ENCODE data around the gene BLMH.

BLMH gene

DNA sequence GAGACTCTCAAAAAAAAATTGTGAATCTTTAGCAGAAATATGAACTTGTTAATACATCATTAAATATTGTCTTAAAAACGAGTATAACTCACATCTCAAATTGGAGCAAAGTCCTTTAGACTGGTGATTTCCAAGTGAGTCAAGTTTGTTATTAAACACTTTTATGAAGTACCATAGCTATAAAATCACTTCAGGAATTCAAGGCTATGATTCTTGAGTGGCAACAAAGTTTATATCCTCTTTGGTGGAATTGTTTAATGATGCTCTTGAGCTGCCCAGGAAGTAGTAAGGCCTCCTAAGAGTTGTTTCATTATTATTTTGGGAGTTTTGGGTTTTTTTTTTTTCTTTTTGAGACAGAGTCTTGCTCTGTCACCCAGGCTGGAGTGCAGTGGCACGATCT, 16.7 kb upstream of the BLMH start:
- no peak for DNase-seq (ENCODE audit: low read depth, low spot score)

DNA sequence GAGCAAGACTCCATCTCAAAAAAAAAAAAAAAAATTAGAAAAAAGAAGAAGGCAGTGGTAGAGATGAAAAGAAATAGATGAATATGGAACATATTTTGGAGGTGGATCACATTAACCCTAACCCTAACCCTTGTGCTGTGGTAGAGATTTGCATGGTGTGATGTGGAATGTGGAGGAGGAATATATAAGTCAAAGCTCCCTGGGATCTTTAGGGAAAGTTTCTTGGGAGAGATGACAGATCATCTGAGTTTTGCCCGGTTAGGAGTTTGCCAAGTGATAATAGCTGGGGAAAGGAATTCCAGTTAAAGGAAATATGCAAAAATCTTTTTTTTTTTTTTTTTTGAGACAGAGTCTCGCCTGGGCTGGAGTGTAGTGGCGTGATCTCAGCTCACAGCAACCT, 13.0 kb upstream of the BLMH start:
- no peak for DNase-seq (ENCODE audit: low read depth, low spot score)

DNA sequence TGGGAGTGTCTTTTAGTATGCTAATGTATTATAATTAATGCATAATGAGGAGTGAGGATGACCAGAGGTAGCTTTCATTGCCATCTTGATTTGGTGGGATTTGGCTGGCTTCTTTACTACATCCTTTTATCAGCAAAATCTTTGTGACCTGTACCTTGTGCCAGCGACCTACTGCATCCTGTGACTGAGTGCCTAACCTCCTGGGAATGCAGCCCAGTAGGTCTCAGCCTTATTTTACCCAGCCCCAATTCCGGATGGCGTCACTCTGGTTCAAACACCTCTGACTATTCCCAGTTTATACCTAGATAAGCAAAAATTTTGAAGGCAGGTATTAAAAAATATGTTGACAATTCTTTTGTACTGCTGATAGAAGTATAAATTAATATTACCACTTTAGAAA, 10.5 kb upstream of the BLMH start:
- DNase-seq (ENCODE audit: low read depth, low spot score), result no peak

DNA sequence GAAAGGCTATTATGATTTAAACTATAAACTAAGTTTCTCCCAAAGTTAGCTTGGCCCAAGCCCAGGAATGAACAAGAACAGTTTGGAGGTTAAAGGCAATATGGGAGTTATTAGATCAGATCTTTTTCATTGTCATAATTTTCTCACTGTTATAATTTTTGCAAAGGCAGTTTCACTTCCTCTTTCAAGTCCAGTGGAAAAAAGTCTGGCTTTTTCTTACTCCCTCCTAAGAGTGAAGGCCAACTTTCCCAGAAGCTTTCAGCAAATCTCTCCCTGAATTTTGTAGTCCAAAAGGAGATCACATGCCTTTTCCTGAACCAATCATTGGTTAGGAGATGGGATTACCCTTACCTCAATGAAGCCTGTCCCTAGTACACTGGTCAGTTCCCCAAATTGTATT, 9.1 kb upstream of the BLMH start:
- DNase-seq (ENCODE audit: low read depth, low spot score), result no peak

DNA sequence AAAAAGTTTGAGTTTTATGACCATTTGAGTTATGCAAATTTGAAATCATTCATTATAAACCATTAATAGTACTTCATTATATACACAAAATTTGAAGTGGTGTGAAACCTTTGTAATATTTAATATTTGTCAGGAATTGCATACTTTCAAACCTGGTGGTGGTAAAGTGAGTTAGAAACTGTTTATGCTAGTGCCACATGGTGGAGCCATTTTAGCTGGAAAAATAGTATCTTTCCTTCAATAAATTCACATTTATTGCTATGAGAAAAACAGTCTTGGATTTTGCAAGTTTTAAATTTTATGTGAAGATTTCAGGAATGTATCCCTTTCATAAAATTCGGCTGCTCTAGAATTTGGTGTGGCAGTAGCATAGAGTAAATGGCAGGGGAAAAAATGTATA, 7.3 kb upstream of the BLMH start:
- no peak for DNase-seq (ENCODE audit: low read depth, low spot score)

DNA sequence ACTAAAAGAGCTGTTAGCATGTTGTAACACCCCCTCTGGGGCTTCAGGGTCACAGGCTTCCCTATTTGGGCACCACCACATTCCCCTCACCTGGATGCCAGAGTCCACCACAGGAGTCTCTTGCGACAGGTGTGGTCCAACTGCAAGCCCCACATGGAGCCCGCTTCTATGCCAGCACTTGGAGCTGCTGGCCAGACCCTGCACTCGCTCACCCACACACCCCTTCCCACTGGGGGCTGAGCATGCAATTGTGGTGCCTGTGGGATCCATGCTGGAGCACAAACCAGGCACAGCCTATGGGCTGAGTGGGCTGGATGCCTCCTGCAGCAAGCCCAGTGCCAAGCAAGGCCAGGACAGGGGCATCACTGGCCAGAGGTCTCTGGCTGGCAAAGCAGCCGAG, 6.0 kb upstream of the BLMH start:
- no peak for DNase-seq (ENCODE audit: low read depth, low spot score)

DNA sequence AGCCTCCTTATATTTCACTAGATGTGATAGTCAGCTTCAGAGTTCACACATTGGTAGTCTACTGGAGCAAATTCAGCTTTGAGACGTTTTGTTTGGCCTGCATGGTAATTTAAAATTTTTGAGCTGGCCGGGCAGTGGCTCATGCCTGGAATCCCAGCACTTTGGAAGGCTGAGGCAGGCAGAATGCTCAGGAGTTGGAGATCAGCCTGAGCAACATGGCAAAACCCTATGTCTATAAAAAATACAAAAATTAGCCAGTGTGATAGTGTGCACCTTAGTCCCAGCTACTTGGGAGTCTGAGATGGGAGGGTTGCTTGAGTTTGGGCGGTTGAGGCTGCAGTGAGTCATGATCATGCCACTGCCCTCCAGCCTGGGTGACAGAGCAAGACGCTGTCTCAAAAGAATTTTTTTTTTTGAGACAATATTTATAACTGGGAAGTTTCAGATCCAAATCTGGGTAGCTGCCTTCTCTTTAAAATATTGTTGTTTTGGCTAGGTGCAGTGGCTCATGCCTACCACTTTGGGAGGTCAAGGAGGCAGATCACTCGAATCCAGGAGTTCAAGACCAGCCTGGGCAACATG, 4.8 kb upstream of the BLMH start:
- DNase-seq (ENCODE audit: low read depth, low spot score), result no peak

DNA sequence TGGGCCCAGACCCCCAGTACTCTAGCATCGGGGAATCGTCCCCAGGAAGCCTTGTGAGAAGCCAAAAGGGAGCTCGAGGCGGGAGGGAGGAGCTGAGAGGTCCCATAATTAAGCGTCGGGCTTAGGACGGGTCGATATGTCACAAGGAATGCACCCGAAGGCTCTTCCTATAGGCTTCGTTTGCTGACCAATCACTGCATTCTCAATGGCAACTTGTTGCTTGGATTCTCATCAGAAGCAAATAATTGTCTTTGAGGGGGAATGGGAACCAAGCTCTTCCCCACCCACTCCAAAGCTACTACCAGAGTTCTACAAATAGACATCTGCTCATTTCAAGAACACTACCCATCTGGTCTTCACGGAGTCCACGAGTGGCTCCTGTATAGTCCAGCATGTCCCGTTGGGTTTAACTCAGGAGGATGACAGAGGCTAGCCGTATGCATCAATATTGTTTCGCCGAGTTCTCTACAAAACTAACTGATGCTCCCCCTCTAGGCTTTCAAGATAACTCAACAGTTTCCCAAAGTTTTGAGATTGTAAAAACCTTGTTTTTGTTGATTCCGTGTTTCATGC, 628 bp upstream of the BLMH start:
- DNase-seq (ENCODE audit: low read depth, low spot score), result no peak

DNA sequence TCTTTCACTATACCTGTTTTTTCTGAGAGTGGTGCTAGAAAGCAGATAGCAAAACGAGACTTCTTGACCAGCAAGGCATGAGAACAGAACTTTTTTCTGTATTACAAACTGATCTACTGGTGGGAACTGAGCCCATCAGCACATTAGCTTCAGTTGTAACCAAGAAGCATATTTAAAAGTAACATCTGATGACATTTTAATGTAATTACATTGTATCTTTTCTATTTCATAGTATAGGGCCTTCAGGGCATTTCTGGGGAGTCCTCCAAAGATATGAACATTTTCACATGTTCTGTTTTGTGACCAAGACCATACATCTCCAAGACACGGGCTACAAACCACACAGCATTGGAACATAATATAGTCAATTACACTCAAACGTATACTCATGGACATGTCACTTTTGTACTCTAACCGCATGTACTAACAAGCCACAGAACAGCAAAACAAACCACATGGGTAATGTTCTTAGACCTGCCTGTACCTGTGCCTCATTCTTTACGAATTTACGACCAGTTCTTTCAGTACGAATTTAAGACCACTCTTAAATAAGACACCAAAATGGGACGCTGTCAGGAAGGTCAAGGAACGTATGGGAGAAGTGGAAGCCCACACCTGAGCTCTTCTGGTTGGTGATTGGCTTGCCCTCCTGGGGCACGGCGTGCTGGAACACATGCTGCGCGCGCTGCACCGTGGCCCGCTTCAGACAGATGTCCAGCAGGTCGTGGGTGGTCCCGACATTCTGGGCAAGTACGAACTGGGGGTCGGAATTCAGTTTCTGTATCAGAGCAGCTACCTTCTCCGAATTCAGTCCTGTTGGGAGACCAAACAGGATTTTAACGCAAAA, 825 bp downstream of the BLMH start:
- DNase-seq (ENCODE audit: low read depth, low spot score), result peak; percentile 0

DNA sequence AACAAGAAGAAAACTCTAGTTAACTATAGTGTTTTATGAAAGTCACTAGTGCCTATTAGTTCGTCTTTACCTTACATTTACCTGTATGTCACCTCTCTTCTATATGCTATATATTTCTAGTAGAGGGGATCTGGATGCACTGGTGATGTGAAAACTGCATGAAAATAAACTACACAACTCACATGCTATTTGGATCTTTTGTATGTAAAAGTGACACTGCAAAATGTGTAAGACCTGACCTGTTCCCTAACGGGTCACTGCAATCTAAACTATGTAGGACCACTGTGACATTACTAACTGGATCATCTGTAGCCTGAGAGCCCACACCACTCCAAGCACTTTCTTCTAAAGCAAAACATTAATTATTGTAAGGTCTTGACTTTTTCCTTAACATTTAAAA, 1.7 kb downstream of the BLMH start:
- no peak for DNase-seq (ENCODE audit: low read depth, low spot score)

DNA sequence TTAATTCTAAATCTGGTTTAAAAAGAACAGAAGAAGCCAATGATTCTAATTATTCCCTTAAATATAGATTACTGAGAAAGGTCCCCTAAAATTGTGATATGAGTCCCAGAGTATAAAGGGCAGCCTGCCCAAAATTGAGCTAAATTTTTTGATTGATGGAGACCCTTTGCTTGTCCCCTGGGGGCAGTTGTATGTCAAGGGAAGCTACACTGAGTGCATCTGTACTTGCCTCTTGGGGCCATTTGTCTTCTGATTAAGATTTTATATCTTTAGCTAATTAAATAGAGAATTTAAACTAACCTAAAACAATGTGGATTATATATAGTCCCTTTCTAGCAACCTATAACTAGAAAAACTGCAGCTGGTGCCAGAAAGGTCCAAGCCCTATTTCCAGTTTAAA, 12.6 kb downstream of the BLMH start:
- no peak for DNase-seq (ENCODE audit: low read depth, low spot score)

DNA sequence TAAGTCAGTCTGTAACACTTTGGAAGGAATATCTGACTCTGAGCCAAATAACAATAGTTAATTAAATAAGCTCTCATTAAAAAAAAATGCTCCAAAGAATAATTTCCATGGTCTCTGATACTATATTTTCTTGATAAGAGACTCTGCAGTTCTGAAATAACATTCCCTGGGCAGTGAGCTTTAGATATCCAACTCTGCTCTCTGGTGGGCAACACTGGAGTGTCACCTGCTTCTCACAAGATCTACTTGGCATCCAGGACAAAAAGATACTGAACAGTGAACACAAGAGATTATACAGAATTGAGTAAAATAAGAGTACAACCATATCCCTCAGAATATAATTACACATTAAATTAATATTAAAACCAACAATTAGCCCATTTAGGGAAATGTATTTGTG, 13.7 kb downstream of the BLMH start:
- DNase-seq (ENCODE audit: low read depth, low spot score), result no peak

DNA sequence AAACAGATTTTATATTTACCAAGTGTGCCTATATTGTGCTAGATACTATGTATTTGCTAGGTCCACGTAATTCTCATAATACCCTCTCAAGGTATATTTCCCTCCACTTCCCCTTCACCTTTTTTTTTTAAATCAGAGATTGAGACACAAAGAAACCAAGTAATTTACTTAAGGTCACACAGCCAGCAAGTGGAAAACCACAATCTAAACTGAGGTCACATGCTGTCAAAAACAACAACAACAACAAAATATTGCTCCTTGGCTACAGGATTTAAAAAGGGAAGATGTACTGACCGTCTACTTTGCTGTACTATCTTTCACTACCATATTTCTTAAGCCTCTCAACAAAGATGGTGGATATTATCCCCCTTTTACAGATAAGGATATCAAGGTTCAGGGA, 15.8 kb downstream of the BLMH start:
- no peak for DNase-seq (ENCODE audit: low read depth, low spot score)

DNA sequence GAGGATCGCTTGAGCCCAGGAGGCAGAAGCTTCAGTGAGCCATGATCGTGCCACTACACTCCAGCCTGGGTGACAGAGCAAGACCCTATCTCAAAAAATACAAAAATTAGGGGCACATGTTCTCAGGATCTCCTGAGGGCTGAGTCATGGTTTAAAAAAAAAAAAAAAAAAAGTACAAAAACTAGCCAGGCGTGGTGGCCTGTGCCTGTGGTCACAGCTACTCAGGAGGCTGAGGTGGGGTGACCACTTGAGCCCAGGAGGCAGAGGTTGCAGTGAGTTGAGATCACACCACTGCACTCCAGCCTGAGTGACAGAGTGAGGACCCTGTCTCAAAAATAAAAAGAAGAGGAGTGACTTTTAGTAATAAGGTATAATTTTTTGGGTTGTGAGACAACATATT, 16.9 kb downstream of the BLMH start:
- no peak for DNase-seq (ENCODE audit: low read depth, low spot score)

DNA sequence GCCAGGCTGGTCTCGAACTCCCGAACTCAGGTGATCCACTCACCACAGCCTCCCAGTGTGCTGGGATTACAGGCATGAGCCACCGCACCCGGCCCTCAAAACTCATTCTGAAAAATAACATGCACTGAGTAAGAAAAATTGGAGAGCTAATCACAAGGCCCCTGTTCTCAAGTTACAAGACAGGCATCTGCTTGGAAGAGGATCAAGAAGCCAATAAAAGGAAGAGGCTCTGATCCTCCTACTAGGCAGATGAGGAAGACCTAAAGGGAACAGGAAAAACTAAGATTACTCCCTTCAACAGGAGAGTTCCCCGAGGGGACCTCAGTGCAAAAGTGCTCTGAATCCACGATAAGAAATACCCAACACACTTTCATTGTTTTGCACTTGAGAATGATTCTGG, 18.4 kb downstream of the BLMH start:
- no peak for DNase-seq (ENCODE audit: low read depth, low spot score)

DNA sequence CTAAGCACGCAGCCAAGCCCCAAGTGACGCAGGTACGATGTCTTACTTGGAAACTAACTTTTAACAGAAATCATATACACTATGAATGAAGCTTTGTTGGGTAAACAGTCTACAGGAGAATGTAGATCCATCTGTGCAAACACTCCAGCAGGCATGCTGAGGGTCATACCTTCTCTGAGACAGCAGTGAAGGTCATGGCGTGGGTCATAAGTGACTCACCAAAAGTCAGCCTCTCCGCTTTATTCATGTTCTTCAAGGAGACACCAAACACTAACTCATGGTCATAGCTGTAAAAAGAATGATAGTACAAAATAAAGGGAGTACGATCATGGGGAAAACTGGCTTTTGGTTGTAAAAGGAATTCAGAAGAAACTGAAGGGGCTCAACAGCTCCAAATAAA, 20.6 kb downstream of the BLMH start:
- no peak for DNase-seq (ENCODE audit: low read depth, low spot score)

DNA sequence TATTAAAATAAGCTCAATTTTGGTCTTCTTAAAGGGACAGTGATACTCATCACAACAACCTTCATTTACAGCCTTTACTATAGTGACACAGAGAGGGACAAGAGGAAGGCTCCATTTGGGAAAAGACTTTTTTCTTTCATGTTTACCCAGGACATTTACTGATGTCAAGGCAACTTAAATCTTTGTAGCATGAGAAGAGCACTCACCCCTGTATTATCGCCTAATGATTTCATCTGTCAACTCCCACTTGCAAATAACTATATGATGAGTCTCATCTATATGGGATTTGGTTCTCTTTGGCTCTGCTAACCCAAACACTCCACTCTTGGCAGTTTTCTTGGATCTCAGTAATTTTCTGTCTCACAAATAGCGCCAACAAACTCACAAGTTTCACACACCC, 24.1 kb downstream of the BLMH start:
- DNase-seq (ENCODE audit: low read depth, low spot score), result no peak

DNA sequence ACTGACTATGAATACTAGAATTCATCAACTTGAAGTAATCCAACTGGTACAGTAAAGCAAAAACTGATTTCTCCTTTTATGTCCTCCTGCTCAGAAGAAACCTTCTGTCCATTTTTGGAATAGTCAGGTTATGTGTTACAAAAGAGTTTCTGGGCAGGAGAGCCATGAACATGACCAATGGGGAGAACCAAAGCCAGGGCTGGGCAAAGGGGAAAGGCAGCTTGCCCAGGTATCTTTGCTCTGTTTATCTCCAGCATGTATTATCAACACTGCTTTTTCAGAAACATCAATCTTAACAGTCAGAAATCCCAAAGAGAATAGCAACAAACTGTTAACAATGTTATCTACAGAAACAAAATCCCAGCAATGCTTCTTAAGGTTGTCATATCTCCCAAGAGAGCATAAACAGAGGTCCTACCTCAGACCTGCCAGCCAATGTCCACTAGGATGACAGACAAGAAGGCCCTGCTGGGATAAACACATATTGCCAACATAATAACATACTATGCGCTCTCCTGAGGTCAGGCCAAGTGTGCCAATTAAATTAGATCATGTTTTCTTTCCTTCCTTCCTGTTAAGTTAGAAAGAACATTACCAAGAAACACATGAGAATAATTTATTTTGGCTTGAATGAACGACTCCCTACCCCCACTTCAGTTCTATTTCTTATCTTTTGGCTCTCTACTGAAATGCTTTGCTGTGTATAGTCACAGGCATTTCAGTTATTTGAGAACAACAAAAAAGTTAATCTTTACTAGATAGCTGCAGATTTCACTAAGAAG, 28.0 kb downstream of the BLMH start:
- no peak for DNase-seq (ENCODE audit: low read depth, low spot score)

DNA sequence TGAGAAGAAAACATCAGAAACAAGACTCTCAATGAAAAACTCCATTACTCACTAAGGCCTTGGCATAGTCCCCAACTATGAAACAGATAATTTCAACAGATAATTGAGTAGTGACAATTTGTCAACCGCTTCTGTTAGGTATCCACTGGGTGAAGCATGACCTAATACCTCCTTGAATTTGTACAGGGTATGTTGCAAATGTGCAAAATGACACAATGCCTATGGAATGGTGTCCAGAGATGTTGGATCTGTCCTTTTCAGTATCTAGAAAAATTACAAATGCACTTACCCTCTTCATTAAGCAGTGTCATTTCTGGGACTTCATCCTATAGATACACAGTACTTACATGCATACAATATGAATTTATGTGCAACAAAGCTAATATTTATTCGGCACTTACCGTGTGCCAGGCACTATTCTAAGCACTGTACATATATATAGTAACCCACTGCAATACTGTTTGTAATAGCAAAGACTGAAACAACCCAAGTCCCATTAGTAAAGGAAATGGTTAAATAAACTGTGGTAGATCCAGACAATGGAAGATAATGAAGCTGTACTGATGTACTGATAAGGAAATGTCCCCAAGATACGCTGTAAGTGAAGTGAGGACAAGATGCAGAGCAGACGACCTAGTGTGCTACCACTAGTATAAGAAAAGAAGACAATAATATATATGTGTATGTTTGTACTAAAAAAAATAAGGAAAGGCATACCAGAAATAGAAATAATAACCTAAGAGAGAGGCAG, 34.8 kb downstream of the BLMH start:
- no peak for DNase-seq (ENCODE audit: low read depth, low spot score)

DNA sequence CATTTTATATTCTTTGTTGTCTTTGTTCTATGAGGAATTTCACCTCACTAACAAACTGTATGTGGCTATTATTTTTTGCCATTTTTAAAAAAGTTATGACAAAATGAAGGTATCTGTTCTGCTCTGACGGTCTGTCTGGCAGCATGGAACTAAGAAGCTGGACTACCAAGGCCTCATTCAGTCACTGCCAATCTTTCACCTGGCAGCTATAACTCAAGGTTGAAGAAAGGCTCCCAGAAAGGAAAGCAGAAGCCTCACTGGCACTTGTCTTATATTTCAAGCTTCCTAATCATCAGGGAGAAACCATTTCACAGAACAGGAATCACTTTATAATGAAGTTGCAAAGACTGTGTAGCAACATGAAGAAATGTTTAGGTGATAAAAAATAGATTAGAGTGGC, 37.6 kb downstream of the BLMH start:
- no peak for DNase-seq (ENCODE audit: low read depth, low spot score)

DNA sequence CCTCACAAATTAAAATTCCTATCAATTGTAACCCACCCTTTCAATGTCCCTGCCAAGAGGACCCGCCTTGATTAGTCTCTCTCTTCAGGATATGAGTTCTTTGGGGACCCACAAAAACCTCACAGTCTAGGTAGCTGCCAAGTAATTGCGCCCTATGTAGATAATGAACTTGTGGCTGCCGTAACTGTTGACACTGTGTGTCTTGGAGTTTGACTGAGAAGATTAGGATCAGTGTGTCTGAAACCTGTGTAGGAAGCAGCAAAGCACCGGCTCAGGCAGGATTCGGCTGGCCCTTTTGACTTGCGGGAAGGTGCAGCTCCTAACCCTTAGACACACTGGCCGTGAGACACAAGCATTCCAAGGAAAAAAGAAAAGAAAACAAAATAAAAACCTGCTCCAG, 38.4 kb downstream of the BLMH start:
- DNase-seq (ENCODE audit: low read depth, low spot score), result no peak

DNA sequence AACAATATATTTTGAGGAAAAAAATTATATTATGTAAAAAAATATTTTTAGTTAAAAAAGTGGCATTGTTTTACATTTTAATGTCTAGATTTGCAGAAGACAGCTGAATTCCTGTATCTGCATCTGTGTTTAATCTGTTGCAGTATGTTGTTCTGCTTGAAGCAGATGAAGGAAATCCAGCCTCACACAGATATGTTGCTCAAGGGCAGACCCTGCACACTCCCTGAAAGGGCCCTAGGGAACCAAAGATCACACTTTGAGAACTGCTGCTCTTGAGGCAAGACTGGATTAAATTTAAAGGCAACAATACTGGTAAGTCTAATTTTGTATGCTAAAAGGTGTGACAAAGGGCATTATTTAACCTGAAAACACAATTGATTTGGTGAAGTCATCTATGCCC, 39.8 kb downstream of the BLMH start:
- no peak for DNase-seq (ENCODE audit: low read depth, low spot score)

Measured in activated CD4-positive, CD25-positive, alpha-beta regulatory T cell treated with anti-CD3 and anti-CD28 coated beads, Interleukin-2, amount 50 U/mL, for 16 hours (primary cell).